GM19043 (cell line): ENCODE results near the gene ABCC5.

Experiments
- ATAC-seq: cut with Tn5 transposase; IDR thresholded peaks from one replicate; pipeline ENCODE4 v1.9.1; 2021; ENCODE audit warnings: low read depth; ENCODE audit not compliant: unreplicated experiment

The ABCC5 gene

DNA sequence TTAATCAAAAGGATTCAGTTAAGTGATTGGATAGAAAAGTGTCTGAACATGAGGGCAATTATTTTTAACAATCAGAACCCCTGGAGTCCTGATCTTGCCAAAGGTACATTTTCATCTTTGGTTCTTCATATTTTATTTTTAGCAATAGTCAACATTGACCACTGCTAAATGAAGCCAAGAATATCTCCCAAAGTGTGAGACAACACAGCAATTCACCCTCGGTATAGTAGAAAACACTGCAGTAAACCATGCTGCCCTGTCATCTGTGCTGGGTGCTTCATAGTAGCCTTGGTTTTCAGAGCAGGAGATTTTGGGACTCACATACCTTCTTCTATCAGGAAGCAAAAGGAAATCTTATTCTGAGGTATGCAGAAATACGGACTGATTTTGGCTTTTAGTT lies 85.8 kb downstream of the ABCC5 start:
- no peak for ATAC-seq

DNA sequence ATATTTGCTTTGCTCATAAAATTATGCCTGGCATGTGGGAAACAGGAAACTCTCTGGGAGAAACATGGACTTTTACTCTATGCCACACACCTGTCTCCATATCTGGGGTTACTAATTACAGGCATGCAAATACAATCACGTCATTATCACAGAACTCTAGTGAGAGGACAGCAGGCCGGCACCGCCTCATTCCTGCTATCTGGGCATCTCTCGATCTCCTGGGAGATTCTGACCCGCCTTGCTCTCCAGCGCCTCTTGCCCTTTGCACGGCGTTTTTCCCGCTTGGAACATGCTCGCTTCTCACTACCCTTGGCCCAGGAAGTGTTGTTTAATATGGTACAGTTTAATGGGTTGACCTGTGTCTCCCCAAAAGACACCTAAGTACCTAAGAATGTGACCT lies 87.6 kb downstream of the ABCC5 start:
- no peak for ATAC-seq

DNA sequence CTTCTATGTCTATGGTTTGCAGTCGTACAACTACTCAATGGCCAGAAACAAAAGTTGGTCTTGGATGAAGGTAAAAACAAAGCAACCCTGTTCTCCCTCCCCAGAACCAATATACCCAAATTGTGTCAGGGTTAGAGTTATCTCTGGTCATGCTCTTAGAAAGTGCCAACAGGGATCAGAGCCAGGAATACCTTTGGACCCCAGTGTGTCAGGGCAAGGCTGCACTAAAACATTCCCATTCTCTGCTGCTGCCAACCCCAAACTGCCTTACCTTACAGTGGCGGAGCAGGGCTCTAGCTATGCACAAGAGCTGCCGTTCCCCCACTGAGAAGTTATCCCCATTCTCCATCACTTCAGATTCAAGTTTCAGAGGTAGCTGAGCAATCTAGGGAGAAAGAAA lies 90.6 kb downstream of the ABCC5 start:
- ATAC-seq: no peak

DNA sequence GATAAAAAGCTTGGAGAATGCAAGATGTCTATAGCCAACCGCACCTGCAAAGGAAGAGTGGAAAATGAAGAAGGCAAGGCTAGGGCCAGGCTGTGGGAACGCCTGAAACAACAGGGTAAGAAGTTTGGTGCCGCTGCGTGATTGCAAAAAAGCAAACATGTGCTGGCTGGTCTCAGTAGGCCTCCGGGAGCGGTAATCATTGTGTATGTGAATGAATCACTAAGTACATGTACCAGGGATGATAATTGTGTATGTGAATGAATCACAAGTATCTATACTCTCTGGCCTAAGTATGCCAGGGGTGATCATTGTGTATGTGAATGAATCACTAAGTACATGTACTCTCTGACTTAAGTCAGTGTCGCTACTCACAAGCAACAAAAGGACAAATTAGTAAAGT lies 92.7 kb downstream of the ABCC5 start:
- no peak for ATAC-seq

DNA sequence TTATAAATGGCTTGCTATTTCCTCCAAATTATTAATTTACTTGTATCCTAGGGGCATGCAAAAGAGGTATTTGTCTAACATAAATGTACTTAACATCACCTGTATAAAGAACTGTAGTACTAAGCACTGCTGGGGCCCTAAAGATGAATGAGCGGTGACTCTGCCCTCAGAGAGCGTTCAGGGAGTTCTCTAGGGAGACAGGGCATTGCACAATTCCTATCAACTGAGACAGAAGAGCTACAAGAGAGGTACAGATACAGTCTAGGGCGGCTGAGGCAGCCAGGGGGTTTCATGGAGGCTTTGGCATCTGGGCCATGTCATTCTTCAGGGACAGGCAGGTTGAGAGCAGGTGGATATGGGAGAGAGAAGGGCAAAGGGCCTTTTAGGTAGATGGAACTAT lies 93.1 kb downstream of the ABCC5 start:
- no peak for ATAC-seq

DNA sequence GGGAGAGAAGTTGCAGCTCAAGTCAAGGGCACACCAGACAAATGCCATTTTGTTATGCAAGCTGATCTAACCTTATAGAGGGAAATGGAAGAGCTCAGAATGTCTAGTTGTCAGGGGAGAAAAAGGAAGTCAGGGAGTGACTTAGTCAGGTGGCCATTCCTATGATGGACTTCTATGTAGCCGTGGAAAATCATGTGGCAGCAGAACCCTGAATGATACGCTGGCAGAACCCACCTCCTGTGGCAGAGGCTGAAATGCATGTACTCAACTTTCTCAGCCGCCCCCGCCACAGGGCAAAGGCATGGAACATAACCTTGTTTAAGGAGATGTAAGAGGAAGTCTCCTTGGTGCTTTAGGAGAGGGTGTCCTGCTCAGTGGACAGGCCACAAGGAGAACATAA lies 95.3 kb downstream of the ABCC5 start:
- ATAC-seq: no peak

DNA sequence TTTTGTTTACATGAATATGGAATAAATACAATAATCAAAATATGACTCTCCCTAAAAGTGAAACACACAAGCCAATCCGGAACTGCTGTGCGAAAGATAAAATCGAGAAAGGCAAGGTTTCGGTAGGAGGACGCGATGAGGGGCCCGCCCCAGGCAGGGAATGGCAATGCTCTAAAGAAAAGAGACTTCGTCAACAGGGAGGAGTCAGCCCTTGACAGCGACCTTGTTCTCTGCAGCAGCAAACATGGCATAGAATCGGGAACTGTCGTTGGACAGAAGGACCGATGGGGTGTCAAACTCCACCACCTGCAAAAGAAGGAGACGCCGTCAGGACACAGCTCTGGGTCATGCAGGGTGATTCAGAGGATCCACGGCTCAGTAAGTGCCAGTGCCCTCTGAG lies 96.6 kb downstream of the ABCC5 start:
- no peak for ATAC-seq

DNA sequence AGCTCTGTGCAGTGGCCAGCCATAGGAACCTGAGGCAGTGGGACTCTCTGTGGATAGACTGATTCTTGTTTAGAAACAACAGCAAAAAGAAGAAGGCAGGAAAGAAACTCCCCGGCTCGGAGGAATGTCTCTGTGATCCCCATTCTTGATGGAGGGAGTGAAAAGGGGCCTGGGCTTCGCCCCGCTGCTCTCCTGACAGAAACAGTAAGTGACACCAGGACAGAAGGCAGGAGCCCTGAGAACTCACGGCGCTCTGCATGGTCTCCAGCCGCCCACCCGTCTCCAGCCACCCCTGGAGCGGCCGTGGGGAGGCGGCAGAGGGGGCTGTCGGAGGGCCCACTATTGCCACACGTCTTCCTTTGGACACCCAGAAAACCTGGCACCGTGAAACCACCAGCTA lies 97.3 kb downstream of the ABCC5 start:
- no peak for ATAC-seq

DNA sequence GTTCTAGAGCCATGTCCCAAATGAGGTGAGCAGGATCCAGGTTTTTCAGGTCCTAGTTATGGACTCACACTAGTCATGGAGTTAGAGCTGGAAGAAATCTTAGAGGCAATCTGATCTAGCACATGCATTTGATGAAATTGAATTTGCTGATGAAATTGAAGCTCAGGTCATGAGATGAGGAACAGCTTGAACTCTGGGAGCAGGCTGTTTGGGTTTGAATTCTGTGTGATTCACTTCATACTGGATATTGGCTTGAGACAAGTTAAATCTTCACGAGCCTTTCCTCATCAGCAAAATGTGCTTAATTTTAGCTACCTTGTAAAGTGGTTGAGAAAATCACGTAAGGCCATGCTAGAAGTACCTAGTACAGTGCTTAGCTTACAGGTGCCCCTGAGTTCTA lies 99.5 kb downstream of the ABCC5 start:
- no peak for ATAC-seq

DNA sequence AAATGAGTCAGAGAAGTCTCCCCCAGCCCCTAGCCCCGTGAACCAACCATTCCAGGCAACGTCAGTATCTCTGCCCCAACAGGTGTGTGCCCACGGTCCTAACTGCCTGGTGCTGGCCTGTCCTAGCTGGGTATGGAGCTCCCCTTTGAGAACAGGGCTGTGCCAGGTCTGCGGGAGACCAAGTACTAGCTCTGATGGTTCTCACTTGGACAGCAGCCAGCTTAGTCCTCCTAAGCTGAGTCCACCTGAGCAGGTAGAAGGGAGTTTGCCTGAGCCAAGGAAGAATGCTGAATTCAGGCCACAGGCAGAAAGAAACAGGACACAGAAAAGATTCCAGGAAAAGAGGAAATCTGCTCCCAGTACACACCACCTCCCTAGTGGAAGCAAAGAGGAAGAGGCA lies 99.9 kb downstream of the ABCC5 start:
- no peak for ATAC-seq

DNA sequence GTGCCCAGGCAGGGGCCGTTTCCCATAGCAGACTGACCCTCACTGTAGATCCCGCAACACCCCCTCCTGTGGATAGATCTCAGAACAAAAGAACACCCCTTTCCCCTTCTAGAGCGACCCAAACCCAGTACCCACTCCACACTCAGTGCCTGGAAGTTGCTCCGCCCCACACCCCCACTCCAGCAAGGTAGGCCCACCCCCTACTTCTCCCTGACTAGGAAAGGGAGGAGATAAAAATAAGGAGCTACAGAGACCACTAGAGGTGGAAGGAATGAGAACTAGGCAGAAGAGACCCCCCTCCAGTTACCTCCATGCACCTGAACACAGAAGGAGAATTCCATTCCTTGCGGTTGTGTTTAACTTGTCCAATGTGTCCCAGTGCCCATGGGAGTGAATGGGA lies 102.8 kb downstream of the ABCC5 start:
- no peak for ATAC-seq

DNA sequence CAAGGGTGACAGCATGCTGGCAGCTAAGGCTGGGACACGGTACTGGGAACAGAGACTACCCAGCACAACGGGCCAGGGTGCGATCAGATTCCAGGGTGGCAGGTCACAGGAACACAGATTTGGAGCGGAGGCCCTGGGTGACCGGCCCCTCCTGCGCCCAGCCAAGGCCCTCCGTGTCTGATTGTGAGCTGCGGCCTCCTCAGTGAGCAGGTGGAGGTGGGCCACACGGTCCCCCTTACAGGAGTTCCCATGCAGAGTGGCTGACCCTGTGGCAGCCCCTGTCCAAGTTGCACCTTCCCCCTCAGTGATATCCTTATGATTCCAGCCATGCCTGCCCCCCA lies 104.1 kb downstream of the ABCC5 start:
- no peak for ATAC-seq

DNA sequence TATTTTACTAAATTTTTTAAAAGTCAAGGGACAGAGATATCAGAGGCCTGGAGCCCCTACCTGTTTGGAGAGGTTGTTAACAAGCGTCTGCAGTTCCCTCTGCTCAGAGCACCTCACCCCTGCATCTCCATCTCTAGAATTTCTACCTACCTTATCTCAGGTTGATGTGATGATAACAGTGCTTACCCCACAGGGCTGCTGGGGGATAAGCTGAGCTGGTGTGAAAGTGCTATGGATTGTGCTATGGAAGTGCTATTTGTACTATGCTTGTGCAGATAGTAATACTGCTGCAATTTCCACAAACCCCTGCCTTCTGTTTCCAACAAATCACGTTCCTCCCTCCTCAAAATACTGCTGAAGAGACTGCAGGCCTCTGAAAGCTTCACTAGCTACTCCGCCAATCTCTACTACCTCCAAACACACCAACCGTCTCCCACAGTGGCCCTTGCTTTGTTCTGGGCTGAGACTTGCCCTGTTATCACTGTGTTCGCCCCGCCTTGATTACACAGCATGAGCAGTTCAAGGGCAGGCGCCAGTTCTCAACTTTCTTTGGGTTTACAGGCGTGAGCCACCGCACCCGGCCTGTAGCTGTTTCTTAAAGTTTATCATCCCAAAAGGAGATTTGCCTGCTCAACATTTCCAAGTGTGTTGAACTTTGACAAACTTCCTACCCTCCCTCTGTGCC lies 104.6 kb downstream of the ABCC5 start:
- ATAC-seq: no peak

DNA sequence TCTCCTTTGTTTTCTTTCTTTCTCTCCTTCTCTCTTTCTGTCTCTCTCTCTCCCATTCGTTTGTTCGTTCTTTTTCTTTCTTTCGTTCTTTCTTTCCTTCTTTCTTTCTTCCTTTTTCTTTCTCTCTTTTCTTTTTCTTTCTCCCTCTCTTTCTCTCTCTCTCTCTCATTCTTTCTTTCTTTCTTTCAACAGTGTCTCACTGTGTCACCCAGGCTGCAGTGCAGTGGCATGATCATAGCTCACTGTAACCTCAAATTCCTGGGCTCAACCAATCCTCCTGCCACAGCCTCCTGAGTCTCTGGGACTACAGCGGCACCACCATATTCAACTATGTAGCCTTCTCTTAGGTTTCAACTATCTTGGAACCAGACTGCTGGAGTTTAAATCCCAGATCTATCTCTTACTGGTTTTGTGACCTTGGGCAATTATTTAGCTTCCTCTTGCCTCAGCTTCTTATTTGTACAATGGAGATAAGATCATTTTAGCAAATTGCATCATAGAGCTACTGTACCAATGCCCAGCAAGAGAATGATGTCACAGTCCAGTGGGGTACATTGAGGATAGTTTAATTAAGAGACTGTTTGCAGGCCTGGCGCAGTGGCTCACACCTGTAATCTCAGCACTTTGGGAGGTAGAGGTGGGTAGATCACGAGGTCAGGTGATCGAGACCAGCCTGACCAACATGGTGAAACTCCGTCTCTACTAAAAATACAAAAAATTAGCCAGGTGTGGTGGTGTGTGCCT lies 105.7 kb downstream of the ABCC5 start:
- no peak for ATAC-seq

DNA sequence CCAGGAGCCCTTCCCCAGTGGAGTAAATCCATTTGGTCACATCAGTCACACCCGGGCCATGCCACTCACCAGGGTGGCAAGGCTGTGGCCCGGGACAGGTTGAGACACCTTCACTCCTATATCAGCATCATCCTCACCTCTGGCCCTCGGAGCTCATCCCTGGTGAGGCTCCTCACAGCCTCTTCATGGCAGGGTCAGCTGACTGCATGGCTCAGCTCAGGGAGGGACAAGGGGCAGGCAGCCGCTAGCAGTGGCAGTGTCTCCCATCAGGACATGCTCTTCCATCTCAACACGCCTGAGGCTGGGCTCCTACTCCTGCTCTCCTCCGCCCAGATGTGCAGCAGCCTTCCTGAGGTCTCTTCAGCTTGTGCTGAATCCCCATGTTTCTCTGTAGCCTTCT lies 106.6 kb downstream of the ABCC5 start:
- ATAC-seq: no peak

DNA sequence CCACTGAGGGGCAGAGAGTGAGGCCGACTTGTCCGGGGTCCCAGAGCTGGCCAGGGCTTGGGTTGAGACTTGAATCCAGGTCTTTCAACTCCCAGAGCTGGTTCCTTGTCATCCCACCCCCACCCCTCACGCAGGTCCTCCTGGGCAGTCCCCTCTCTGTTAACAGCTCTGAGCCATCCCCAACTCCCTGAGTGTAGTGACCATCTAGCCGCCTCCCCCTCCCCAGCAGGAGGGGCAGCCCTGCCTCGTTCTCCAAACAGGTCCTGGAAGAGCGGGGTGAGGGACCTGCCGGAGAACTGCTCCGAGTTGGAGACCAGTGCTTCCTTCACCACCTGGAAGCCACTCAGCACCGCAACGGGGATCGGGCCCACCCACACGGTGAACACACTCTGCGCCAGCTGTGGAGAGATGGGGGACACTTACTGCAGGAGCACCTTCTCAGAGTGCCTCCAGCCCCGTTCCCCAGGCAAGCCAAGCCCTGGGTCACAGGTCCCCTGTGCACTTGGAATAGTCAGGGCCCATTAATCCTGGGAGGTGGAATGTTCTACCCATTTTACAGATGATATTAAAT lies 108.6 kb downstream of the ABCC5 start:
- ATAC-seq: no peak

DNA sequence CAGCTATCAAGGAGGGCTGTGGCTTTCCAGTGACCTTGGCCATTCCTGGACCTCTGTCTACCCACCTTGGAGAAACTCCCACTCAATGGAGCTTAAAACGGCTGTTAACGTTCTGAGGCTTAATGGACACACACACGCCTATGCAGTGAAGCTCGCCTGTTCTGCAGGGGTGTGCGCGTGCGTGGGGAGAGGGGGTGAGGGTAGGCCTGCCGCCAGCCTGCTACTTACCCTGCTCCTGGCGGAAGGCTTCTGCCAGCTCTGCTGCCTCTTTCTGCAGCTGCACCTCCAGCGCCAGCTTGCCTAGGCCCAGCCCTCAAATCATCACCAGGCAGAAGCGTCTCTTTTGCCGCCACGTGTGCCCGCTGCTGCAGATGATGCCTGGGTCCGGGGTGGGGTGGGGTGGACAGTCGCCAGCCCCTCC lies 109.8 kb downstream of the ABCC5 start:
- no peak for ATAC-seq

DNA sequence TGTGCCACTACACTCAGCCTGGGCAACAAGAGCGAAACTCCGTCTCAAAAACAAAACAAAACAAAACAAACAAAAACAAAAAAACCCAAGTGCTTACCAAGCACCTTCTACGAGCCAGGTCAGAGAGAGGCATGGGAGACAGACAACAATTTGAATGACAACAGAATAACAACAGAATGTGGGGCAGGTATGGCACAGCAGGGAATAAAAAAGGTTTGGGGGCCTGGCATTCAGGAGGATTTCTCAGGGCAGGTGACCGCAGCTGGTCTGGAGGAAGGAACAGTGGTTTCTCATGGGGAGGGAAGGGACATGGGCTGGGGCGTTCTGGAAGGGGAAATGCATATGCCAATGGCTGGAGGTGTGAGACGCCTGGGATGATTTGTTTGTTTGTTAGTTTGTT lies 110.5 kb downstream of the ABCC5 start:
- ATAC-seq: no peak

DNA sequence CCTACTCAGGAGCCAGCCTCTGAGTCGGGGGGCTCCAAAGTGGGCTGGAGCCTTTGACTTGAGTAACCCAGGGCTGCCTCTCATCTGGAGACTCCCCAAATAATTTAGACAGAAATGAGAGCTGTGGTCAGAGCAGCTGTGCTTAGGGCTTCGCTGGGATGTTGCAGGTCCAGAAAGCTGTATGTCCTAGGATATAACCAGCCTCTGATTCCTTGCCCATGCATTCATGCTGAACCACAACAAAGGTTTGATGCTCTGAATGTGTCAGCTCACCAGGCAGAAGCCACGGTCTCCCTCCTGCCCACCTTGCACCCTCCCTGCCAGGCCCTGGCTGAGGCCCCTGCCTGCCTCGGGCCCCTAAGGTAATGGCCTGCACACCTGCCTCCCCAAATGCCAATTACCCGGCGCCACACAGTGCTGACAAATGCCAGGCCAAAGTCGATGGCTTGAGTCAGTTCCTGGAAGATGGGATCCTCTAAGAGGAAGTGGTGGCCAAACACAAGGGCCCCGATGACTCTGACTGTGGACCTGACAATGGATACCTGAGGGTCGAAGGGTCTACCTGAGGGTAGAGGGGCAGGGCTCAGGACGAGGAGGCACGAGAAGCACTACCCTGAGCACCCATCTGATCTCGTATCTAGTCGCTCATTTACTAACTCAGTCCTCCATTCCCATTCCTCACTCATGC lies 111.3 kb downstream of the ABCC5 start:
- ATAC-seq: no peak

DNA sequence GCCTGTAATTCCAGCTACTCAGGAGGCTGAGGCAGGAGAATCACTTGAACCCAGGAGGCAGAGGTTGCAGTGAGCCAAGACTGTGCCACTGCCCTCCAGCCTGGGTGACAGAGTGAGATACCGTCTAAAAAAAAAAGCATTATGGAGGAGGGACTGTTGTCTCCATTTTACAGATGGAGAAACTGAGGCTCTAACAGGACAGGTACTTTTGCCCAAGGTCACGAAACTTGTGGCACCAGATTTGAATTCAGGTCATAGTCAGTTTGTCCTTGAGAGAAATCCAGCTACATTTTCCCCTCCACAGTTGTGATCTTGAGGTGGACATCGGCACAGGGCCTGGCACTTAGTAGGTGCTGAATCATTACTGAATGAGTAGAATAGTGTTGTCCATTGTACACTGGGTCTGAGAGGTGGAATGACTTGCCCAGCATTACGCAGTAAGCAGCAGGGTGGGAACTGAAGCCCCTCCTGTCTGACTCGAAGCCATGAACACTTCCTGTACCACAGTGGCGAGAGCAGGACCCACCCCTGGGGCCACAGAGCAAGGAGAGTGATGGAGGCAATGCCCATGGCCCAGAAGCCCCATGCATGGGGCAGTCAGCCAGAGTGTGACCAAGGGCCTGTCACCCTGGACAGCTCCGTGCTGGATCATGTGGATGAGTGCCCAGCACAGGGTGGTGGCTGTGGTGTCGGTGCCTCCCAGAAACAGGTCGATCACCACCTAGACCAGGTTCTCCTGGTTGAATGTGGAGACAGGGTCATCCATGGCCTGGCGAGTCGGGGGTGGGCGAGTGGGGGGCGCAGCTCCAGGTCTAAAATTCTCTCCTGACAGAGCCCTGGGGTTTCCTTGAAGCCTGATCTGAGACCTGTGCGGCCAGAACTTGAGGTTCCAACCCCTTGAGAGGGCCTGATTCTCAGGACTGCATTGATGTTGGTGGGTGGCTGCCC lies 112.6 kb downstream of the ABCC5 start:
- ATAC-seq: no peak

DNA sequence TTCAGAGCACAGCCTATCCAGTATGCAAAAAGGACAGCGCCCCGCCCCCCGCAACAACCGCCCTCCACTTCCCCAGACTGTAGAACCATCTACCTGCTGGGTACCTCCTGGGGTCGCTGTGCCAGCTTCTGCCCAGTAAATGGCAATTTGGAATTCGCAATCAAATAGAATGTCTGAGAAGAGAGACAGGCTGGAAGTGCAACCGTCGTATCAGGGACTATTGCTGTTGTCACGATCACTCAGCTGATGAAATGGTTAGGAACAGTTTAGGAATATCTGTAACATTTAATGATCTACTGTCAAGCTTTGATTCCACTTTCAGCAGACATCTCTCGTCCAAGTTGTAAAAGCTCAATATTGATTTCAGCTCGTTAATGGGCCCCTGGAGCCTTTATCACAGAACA lies 119.7 kb downstream of the ABCC5 start:
- ATAC-seq: no peak
